Lower leg skin (tissue), 3 donors: ENCODE measurements around the gene XKR7.

Experiments used
- CTCF ChIP-seq, 3 donors: fragments of 450-650 bp; IDR thresholded peaks; one replicate each; pipeline ENCODE4 v1.5.1; 2016; ENCODE audit warnings: antibody characterized with exemption in 3 of 3, mild to moderate bottlenecking in 3 of 3, moderate library complexity in 2 of 3
- POLR2A ChIP-seq, 2 donors: fragments of 450-650 bp; IDR thresholded peaks; one replicate each; pipeline ENCODE4 v1.6.1; 2016 to 2017; ENCODE audit warnings: antibody characterized with exemption in 2 of 2, mild to moderate bottlenecking in 1 of 2, moderate library complexity in 1 of 2

- TF ChIP-seq CTCF (IDR thresholded peaks at IDR 0.05) (no peak), POLR2A (IDR thresholded peaks at IDR 0.05) (no peak)
Measured at GRCh38 chr20:31934968-31935764, 32.8 kb upstream of the XKR7 start.
